ENCODE measurements around the gene EEA1.

The EEA1 gene

DNA sequence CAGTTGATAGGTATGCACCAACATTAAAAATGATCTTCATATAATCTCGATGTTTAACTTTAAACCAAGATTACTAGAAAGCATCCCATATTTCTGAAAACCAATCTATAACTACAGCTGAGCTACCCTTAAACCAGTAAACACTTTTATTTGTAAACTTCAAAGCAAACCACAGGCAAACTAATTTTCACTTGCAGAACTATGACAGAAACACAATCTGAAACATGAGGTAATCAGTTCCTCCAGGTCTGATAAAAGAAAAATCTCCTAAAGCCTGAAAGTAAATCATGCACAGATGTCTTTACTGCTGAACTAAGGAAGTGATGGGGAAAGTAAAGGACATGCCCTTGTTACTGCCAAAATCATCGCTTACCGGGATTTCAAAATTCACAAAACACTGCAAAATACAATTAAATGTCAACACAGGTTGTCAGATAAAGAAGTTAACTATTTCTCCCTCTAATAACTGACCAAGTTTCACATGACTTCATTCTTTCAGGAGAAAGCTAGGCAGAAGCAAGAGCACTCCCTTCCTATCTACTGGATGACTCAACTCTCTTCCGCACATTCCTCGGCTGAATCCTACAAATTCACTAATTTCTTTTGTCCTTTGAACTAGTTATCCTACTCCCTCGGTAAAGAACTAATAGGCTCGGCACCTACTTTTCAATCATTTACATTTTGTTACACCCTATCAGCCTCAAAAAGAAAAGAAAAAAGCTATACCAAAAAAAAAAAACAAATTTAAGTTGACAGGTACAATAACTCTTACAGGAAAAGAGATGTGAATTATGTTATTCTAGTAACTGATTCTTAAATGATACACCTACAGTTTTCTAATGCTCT is 1.4 kb downstream of the EEA1 start:
- peak overlapping the region; percentile 79 for H3K4me3 ChIP-seq (ENCODE audit: low read length)
- peak; percentile 63 for DNase-seq (ENCODE audit: low read depth)
- TF ChIP-seq, protein P1, sequence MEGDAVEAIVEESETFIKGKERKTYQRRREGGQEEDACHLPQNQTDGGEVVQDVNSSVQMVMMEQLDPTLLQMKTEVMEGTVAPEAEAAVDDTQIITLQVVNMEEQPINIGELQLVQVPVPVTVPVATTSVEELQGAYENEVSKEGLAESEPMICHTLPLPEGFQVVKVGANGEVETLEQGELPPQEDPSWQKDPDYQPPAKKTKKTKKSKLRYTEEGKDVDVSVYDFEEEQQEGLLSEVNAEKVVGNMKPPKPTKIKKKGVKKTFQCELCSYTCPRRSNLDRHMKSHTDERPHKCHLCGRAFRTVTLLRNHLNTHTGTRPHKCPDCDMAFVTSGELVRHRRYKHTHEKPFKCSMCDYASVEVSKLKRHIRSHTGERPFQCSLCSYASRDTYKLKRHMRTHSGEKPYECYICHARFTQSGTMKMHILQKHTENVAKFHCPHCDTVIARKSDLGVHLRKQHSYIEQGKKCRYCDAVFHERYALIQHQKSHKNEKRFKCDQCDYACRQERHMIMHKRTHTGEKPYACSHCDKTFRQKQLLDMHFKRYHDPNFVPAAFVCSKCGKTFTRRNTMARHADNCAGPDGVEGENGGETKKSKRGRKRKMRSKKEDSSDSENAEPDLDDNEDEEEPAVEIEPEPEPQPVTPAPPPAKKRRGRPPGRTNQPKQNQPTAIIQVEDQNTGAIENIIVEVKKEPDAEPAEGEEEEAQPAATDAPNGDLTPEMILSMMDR (conservative IDR thresholded peaks at IDR 0.05; ENCODE audit: low read length) = no peak

DNA sequence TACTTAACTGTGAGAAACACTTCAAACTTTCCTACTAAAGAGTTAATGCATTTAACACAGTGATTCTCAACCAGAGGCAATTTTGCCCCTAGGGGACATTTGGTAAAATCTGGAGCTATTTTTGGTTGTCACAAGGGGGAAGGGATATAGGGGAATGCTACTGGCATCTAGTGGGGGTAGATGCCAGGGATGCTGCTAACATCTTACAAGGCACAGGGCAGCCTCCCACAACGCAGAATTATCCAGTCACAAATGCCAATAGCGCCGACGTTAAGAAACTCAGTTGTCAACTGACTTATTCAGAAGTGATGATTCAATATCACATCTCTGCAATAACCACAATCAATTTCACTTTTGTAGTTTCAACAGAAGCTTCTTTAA is 2.0 kb downstream of the EEA1 start:
- peak; percentile 69 for DNase-seq (ENCODE audit: low read depth)
- TF ChIP-seq, protein P1 (conservative IDR thresholded peaks at IDR 0.05; ENCODE audit: low read length) = peak; percentile 42
- H3K4me3 ChIP-seq (ENCODE audit: low read length) = peak overlapping the region; percentile 79

DNA sequence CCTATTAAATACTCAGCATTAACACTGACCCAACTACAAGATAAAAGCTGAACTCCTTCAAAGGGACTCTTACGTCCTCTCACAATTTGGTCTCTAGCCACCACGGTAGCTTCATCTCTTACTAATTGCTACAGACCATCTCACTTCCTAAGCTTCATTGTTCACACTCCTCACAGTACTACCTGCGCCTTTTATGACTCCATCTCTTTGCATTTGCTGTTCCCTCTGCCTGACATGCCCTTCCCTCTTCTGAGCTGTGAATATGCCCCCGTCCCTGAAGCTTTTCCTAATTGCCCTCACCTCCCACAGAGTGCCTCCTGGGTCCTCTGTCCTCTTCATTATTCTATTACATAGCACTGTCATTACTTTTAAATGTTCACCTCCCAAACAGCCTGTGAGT is 2.5 kb downstream of the EEA1 start:
- no peak for DNase-seq (ENCODE audit: low read depth)
- H3K4me3 ChIP-seq (ENCODE audit: low read length) = peak overlapping the region; percentile 79
- TF ChIP-seq, protein P1 (conservative IDR thresholded peaks at IDR 0.05; ENCODE audit: low read length) = no peak

DNA sequence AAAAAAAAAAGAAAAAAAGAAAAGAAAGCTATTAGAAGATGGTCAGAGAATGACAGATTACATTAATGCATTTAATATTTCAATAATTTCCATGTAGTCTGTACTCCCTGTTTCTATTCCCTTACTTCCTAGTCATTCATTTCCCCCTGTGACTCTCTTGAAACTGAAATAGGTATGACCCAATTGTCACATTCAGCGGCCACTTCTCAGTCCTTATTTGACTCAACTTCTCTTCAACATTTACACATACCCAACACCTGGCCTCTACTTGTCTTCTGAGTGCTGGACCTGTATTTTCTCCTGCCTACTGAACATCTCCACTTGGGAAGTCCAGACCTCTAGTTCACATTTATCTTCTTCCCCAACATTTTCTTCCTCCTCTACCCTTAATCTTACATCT is 7.2 kb downstream of the EEA1 start:
- TF ChIP-seq, protein P1 (conservative IDR thresholded peaks at IDR 0.05; ENCODE audit: low read length) = no peak
- no peak for DNase-seq (ENCODE audit: low read depth)
- no peak overlapping the region for H3K4me3 ChIP-seq (ENCODE audit: low read length)

DNA sequence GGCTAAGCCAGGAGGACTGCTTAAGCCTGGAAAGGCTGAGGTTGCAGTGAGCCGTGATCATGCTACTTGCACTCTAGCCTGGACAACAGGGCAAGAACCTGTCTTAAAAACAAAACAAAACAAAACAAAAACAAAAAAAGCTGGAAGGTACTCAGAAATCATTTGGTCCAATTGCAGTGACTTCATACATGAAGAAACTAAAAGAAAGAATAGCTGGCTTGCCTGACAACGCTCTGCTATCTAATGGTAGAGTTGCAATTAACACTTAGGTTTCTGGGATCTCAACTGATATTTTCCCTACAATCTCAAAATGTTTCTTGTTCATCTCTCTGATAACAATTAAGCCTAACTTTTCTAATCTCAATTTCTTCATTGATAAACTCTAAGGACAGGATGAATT is 13.7 kb downstream of the EEA1 start:
- H3K4me3 ChIP-seq (ENCODE audit: low read length) = no peak overlapping the region
- DNase-seq (ENCODE audit: low read depth) = no peak
- TF ChIP-seq, protein P1 (conservative IDR thresholded peaks at IDR 0.05; ENCODE audit: low read length) = no peak

DNA sequence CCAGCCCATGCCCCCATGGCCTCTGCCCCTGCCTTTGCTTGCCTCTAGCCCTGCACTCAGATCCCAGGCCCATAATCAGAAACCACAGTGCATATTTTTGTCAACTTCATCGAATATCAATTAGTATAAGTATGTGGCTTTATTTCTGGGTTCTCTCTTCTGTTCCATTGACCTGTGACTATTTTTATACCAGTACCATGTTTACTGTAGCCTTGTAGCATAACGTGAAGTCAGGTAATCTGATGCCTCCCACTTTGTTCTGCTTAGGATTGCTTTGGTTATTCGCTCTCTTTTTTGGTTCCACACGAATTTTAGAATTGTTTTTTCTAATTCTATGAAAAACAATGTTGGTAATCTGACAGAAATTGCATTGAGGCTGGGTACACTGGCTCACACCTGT is 14.9 kb downstream of the EEA1 start:
- TF ChIP-seq, protein P1 (conservative IDR thresholded peaks at IDR 0.05; ENCODE audit: low read length) = no peak
- DNase-seq (ENCODE audit: low read depth) = no peak
- H3K4me3 ChIP-seq (ENCODE audit: low read length) = no peak overlapping the region

DNA sequence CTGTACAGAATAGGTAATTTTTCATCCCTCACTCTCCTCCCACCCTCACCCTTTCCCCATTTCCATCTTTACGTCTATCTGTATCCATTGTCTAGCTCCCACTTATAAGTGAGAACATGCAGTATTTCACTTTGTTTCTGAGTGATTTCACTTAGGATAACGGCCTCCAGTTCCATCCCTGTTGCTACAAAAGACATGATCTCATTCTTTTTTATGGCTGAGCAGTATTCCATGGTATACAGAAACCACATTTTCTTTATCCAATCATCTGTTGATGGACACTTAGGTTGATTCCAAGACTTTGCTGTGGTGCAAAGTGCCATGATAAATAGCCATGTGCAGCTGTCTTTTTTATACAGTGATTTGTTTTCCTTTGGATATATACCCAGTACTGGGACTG is 16.4 kb downstream of the EEA1 start:
- no peak for DNase-seq (ENCODE audit: low read depth)
- TF ChIP-seq, protein P1 (conservative IDR thresholded peaks at IDR 0.05; ENCODE audit: low read length) = no peak
- no peak overlapping the region for H3K4me3 ChIP-seq (ENCODE audit: low read length)

Measured in AG10803 (cell line).